A673 (cell line): ENCODE measurements around the gene ETV3. TPM values are rescaled to one million over a fixed set of nuclear protein-coding genes. Genes with fewer than 3 reads are reported as not detected.

Experiments
- BruUV-seq: library from RNA; stranded (reverse); fragments of 400-500 nt; replicated peaks from 2 replicates; lab custom pipeline; 2021; lab: Mats Ljungman, UMichigan
- CTCF ChIA-PET: fragments of 300-600 bp; sonication (Branson Sonifier 250); formaldehyde crosslinking; loops from one replicate; lab custom pipeline; 2022; ENCODE audit warnings: antibody characterized with exemption; lab: Charles Lee
- POLR2A ChIA-PET: fragments of 300-600 bp; sonication (Branson Sonifier 250); formaldehyde crosslinking; loops from one replicate; lab custom pipeline; 2022; ENCODE audit warnings: antibody characterized with exemption; ENCODE audit not compliant: low non-redundant PET; lab: Charles Lee
- DNase-seq: peaks from one replicate; pipeline ENCODE4 v3.0.0-alpha.2; 2015; ENCODE audit warnings: low spot score
- H3K27ac ChIP-seq: fragments of 200-600 bp; sonication (generic); 2 replicates; pipeline ENCODE4 v1.5.1; 2016; ENCODE audit warnings: mixed run types, low read depth, mild to moderate bottlenecking, mixed read lengths, antibody characterized with exemption, low read length; ENCODE audit not compliant: poor library complexity, severe bottlenecking
- H3K27me3 ChIP-seq: fragments of 200-600 bp; sonication (generic); replicated peaks from 2 replicates; pipeline ENCODE4 v1.6.1; 2017; ENCODE audit warnings: mixed run types, low read depth, mild to moderate bottlenecking, mixed read lengths, antibody characterized with exemption, low read length; ENCODE audit not compliant: insufficient read depth, poor library complexity
- H3K36me3 ChIP-seq: fragments of 200-600 bp; sonication (generic); 2 replicates; pipeline ENCODE4 v1.6.1; 2016; ENCODE audit warnings: mixed run types, mild to moderate bottlenecking, mixed read lengths, antibody characterized with exemption, low read length; ENCODE audit not compliant: insufficient read depth, poor library complexity, severe bottlenecking
- H3K4me1 ChIP-seq: fragments of 200-600 bp; sonication (generic); 2 replicates; pipeline ENCODE4 v1.6.1; 2017; ENCODE audit warnings: mixed run types, mild to moderate bottlenecking, mixed read lengths, antibody characterized with exemption, low read length; ENCODE audit not compliant: insufficient read depth, poor library complexity, severe bottlenecking
- H3K4me3 ChIP-seq: fragments of 200-600 bp; sonication (generic); 2 replicates; pipeline ENCODE4 v1.5.1; 2016; ENCODE audit warnings: low read depth, mixed run types, mild to moderate bottlenecking, mixed read lengths, low read length; ENCODE audit not compliant: poor library complexity, severe bottlenecking
- H3K9me3 ChIP-seq: fragments of 200-600 bp; sonication (generic); 2 replicates; pipeline ENCODE4 v1.6.1; 2016; ENCODE audit warnings: mixed run types, low read depth, mild to moderate bottlenecking, mixed read lengths, antibody characterized with exemption, low read length; ENCODE audit not compliant: poor library complexity, severe bottlenecking
- EZH2 ChIP-seq: fragments of 200-600 bp; sonication (generic); IDR thresholded peaks from 2 replicates; pipeline ENCODE4 v1.6.1; 2017; ENCODE audit warnings: borderline replicate concordance, low read depth, mild to moderate bottlenecking, mixed read lengths, antibody characterized with exemption, low read length; ENCODE audit not compliant: poor library complexity, severe bottlenecking
- intact Hi-C: fragments of 100-400 bp; cut with micrococcal nuclease; formaldehyde crosslinking; loops from one replicate; pipeline ENCODE4 v1.10.0; 2022; ENCODE audit not compliant: unreplicated experiment
- total RNA-seq: library from RNA; stranded (reverse); gene quantifications from 2 replicates; pipeline ENCODE4 v1.2.3, GENCODE V29; 2021
- TF ChIP-seq, protein P1 (sequence below): fragments of 300-800, 200-600 bp; sonication (generic); conservative IDR thresholded peaks from 2 replicates; pipeline ENCODE4 v1.5.1; 2017; ENCODE audit warnings: low read depth, mild to moderate bottlenecking, antibody characterized with exemption, low read length, moderate library complexity, mixed read lengths

The ETV3 gene
- total RNA-seq, 1 experiment from 2014 or later, result 46.1 TPM

DNA sequence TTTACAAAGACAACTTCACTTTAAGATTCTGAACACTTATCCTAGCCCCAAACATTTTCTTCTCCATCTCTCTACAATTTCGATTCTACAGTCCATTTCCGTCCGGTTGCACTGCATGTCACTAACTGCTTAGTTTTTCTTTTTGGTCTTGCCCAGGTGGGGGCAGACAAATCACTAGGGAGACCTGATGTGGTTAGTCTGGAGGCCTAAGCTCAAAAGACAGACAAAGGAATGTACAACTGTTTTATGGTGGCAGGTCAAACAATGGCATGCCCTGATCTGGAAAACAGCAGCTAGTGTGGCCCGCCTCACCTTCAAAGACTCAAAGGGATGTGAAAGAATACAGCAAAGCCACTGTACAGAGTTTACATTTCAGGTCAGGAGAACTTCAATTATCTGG lies 3.8 kb downstream of the ETV3 start:
- intact Hi-C loops, result no loop called here
- H3K9me3 ChIP-seq, result no peaks in the 10 kb centered on the region
- no peak overlapping the region for H3K4me3 ChIP-seq
- BruUV-seq, result no TSS peak
- CTCF ChIA-PET, result interaction anchor here (0.9 to 2.4 kb wide), 2 partner anchors 22 to 45 kb away, joined by 3 to 5 read pairs; no protein-coding TSS in a partner anchor
- no peaks in the 10 kb centered on the region for H3K27me3 ChIP-seq
- no peak for DNase-seq
- no peak overlapping the region for H3K27ac ChIP-seq
- POLR2A ChIA-PET, result no interaction called here
- H3K4me1 ChIP-seq, result peaks cover 22% of the 10 kb centered on the region
- H3K36me3 ChIP-seq, result peaks cover 67% of the 10 kb centered on the region
- no peak for TF ChIP-seq EZH2
- TF ChIP-seq, protein P1, sequence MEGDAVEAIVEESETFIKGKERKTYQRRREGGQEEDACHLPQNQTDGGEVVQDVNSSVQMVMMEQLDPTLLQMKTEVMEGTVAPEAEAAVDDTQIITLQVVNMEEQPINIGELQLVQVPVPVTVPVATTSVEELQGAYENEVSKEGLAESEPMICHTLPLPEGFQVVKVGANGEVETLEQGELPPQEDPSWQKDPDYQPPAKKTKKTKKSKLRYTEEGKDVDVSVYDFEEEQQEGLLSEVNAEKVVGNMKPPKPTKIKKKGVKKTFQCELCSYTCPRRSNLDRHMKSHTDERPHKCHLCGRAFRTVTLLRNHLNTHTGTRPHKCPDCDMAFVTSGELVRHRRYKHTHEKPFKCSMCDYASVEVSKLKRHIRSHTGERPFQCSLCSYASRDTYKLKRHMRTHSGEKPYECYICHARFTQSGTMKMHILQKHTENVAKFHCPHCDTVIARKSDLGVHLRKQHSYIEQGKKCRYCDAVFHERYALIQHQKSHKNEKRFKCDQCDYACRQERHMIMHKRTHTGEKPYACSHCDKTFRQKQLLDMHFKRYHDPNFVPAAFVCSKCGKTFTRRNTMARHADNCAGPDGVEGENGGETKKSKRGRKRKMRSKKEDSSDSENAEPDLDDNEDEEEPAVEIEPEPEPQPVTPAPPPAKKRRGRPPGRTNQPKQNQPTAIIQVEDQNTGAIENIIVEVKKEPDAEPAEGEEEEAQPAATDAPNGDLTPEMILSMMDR, result no peak

DNA sequence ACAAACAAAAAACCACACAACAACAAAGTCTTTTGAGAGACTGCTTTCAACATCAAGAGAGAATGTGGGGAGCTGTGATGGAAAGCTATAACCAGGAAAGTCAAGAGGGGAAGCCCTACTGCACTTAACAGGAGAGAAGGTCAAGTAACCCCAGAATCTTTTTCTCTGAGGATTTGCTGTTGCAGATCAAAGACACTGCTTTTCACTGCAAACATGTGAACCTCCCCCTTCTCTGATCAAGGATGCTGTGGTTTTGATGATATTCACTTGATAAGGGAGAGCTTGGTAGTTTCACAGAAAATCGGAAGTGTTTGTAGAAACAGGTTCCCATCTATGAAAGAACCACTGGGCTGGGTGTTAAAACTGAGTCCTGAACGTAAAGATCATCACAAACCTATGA lies 4.8 kb downstream of the ETV3 start:
- Histone ChIP-seq H3K4me3 (no peak overlapping the region), H3K9me3 (no peaks in the 10 kb centered on the region), H3K4me1 (peaks cover 15% of the 10 kb centered on the region), H3K27ac (no peak overlapping the region), H3K36me3 (peaks cover 77% of the 10 kb centered on the region), H3K27me3 (no peaks in the 10 kb centered on the region)
- POLR2A ChIA-PET, result no interaction called here
- TF ChIP-seq EZH2, result no peak
- TF ChIP-seq, protein P1, result no peak
- BruUV-seq, result no TSS peak
- no peak for DNase-seq
- intact Hi-C loops, result no loop called here
- CTCF ChIA-PET, result no interaction called here

DNA sequence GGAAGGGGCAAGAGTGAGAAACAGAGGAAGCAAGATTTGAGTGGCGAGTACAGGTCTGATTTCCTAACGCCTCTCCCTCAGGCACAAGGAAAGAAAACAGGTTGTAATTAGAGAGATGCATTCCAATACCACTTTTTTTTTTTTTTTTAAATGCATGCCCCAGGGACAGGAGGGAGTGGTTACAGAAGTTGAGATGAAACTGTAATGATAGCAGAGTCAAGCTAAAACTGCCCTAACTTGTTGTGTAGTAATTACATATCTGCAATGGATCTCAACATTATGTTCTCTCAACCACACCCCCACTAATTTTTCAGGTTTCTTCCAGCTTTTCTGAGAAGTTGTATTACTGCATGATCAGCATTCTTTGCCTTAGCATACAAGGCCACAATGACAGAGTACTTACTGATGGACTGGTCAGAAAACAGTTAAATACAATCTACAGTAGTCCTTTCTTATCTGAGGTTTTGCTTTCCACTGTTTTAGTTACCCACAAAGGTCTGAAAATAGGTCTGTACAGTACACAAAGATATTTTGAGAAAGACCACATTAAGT lies 5.5 kb downstream of the ETV3 start:
- intact Hi-C loops, result no loop called here
- TF ChIP-seq, protein P1, result no peak
- no peak for TF ChIP-seq EZH2
- DNase-seq, result no peak
- Histone ChIP-seq H3K4me3 (no peak overlapping the region), H3K4me1 (peaks cover 15% of the 10 kb centered on the region), H3K36me3 (peaks cover 84% of the 10 kb centered on the region), H3K9me3 (no peaks in the 10 kb centered on the region), H3K27me3 (no peaks in the 10 kb centered on the region), H3K27ac (no peak overlapping the region)
- BruUV-seq, result no TSS peak
- ChIA-PET POLR2A (no interaction called here), CTCF (no interaction called here)
